Adrenal gland (tissue), 12 donors: Measurements from ENCODE around the gene PDGFC. TPM values are rescaled to one million over a fixed set of nuclear protein-coding genes. Genes with fewer than 3 reads are reported as not detected.

Experiments used
- DNase-seq, 7 donors: peaks; one replicate each; pipeline ENCODE4 v3.0.0-alpha.2; 2019 to 2020
- H3K27ac ChIP-seq, 5 donors: fragments of 200-600 bp; sonication (generic) in 4 of 5; 1 replicate in 3 of 5; 2 replicates in 2 of 5; pipeline versions ENCODE4 v1.5.1 to v1.8.0; 2016 to 2020; ENCODE audit warnings: mild to moderate bottlenecking in 1 of 5
- H3K27me3 ChIP-seq: fragments of 200-600 bp; 2 replicates; pipeline ENCODE4 v1.8.0; 2021
- H3K36me3 ChIP-seq, 2 donors: fragments of 200-600 bp; replicated peaks in 1 of 2; 1 replicate in 1 of 2; 2 replicates in 1 of 2; pipeline versions ENCODE4 v1.5.1 to v1.8.0; 2018 to 2022
- H3K4me1 ChIP-seq, 2 donors: fragments of 200-600 bp; replicated peaks in 1 of 2; 1 replicate in 1 of 2; 2 replicates in 1 of 2; pipeline versions ENCODE4 v1.5.1 to v1.8.0; 2018 to 2021
- H3K4me3 ChIP-seq, 4 donors: fragments of 200-600 bp; sonication (generic) in 3 of 4; one replicate each; pipeline ENCODE4 v1.5.1; 2016 to 2018
- H3K9me3 ChIP-seq, 3 donors: fragments of 200-600 bp; sonication (generic) in 1 of 3; replicated peaks in 1 of 3; 1 replicate in 2 of 3; 2 replicates in 1 of 3; pipeline versions ENCODE4 v1.5.1 to v1.8.0; 2016 to 2021
- CTCF ChIP-seq, 6 experiments: fragments of 450-650 bp in 4 of 6; fragments of 200-600 bp in 2 of 6; sonication (generic) in 1 of 6; IDR thresholded peaks; 1 replicate in 5 of 6; 2 replicates in 1 of 6; pipeline versions ENCODE4 v1.5.1 to v1.8.0; 2016 to 2021; ENCODE audit warnings: antibody characterized with exemption in 6 of 6, mild to moderate bottlenecking in 2 of 6, moderate library complexity in 1 of 6
- POLR2A ChIP-seq, 2 donors: fragments of 450-650 bp; IDR thresholded peaks; one replicate each; pipeline ENCODE4 v1.6.1; 2017; ENCODE audit warnings: antibody characterized with exemption in 2 of 2, mild to moderate bottlenecking in 2 of 2, moderate library complexity in 1 of 2
- WGBS, 4 donors: extraction: QIAGEN DNeasy Blood & Tissue Kit in 2 of 4; methylation state at CpG; one replicate each; pipeline versions ENCODE4 v1.1.5 to v1.1.7; 2013 to 2017; 5-methylcytosine and 5-hydroxymethylcytosine counted together
- intact Hi-C, 2 donors: fragments of 100-400 bp; cut with DNase I; formaldehyde crosslinking; loops; one replicate each; pipeline versions ENCODE4 v1.14.1 to v1.15.0; 2022 to 2023
- polyA plus RNA-seq, 3 donors: library from polyadenylated mRNA; stranded (reverse); fragments of 200-250 nt in 2 of 3; fragments of 350-450 nt in 1 of 3; fragmentation: Illumina TruSeq in 1 of 3; extraction: RNeasy Lipid Tissue Mini Kit (QIAGEN cat#74804) in 1 of 3; gene quantifications; one replicate each; pipeline ENCODE4 v1.2.3, GENCODE V29; 2013 to 2014
- total RNA-seq, 9 donors: library from RNA; depleted of rRNA in 4 of 9; stranded (reverse); fragments of >200 nt in 4 of 9; fragments of 120-200 nt in 1 of 9; fragmentation: NEBNext Ultra II Directional in 1 of 9; extraction: Animal tissue kit (Norgen Biotek cat#: 25700) in 1 of 9; gene quantifications; one replicate each; pipeline versions ENCODE4 v1.1.0 to v1.2.4, GENCODE V29; 2013 to 2023
- donor health status: healthy with polysubstance abuse.
- donor health status: Bipolar disorder and iron deficiency.
- donor health status: DM: yes; HTN: yes; CAD: no.
- donor health status: DM: no; HTN: no; CAD: no.
- donor health status: DM: no; HTN: no; CAD: no.
- donor health status: DM: yes; HTN: yes; CAD: no.

PDGFC gene
- total and polyA plus RNA-seq, 12 donors: 6.0 to 77.2 (median 45.4) TPM

- peak; percentile 54 to 84 (median 71) for DNase-seq
- H3K4me1 ChIP-seq: peaks cover under 1 to 11% of the 10 kb centered on the region in 2 donors
- intact Hi-C loops: no loop called here
- no peak overlapping the region for H3K4me3 ChIP-seq
- TF ChIP-seq POLR2A (IDR thresholded peaks at IDR 0.05): no peak
- TF ChIP-seq CTCF (IDR thresholded peaks at IDR 0.05): no peak
- no peaks in the 10 kb centered on the region for H3K36me3 ChIP-seq
- no peaks in the 10 kb centered on the region for H3K9me3 ChIP-seq
- 6 to 17% (median 10%) methylated on average over 2 of the region's 2 CpGs for WGBS, 4 donors
- no peak overlapping the region for H3K27ac ChIP-seq
- no peaks in the 10 kb centered on the region for H3K27me3 ChIP-seq
Measured at GRCh38 chr4:156999175-156999517, 27.5 kb upstream of the PDGFC start.

GRCh38 chr4:156998500-156999174 is 27.0 kb upstream of the PDGFC start:
- DNase-seq: no peak
- intact Hi-C loops: no loop called here
- no peaks in the 10 kb centered on the region for H3K27me3 ChIP-seq
- H3K9me3 ChIP-seq: no peaks in the 10 kb centered on the region
- peak overlapping the region in 1 of 5 donors; percentile 20 for H3K27ac ChIP-seq
- TF ChIP-seq CTCF (IDR thresholded peaks at IDR 0.05) (no peak), POLR2A (IDR thresholded peaks at IDR 0.05) (no peak)
- peaks cover 0 to 11% of the 10 kb centered on the region in 2 donors for H3K4me1 ChIP-seq
- WGBS, 4 donors: 63 to 87% (median 79%) methylated on average over 1 of the region's 1 CpG
- H3K36me3 ChIP-seq: no peaks in the 10 kb centered on the region
- no peak overlapping the region for H3K4me3 ChIP-seq

- TF ChIP-seq CTCF (IDR thresholded peaks at IDR 0.05) (no peak), POLR2A (IDR thresholded peaks at IDR 0.05) (no peak)
- 24 to 36% (median 30%) methylated on average over 2 of the region's 2 CpGs for WGBS, 4 donors
- intact Hi-C loops: no loop called here
Measured at GRCh38 chr4:156992943-156993342, 21.3 kb upstream of the PDGFC start.

GRCh38 chr4:156991161-156991560 is 19.6 kb upstream of the PDGFC start:
- Histone ChIP-seq H3K4me1 (no peaks in the 10 kb centered on the region), H3K27me3 (no peaks in the 10 kb centered on the region), H3K9me3 (no peaks in the 10 kb centered on the region), H3K36me3 (no peaks in the 10 kb centered on the region), H3K27ac (no peak overlapping the region), H3K4me3 (no peak overlapping the region)
- 86 to 90% (median 89%) methylated on average over 3 of the region's 3 CpGs for WGBS, 4 donors
- DNase-seq: no peak
- TF ChIP-seq POLR2A (IDR thresholded peaks at IDR 0.05): no peak
- no peak for TF ChIP-seq CTCF (IDR thresholded peaks at IDR 0.05)
- intact Hi-C loops: no loop called here

More at GRCh38 chr4:156992943-156993342, 21.3 kb upstream of the PDGFC start:
- H3K9me3 ChIP-seq: no peaks in the 10 kb centered on the region
- no peaks in the 10 kb centered on the region for H3K27me3 ChIP-seq
- no peak overlapping the region for H3K27ac ChIP-seq
- H3K4me1 ChIP-seq: no peaks in the 10 kb centered on the region
- no peak for DNase-seq
- H3K4me3 ChIP-seq: no peak overlapping the region
- H3K36me3 ChIP-seq: no peaks in the 10 kb centered on the region
